T47D (cell line): Measurements from ENCODE around the gene LRWD1.
A peak's percentile ranks its signal among the peaks of the same experiment; 100 is the strongest.

Source experiments
- DNase-seq, 2 experiments: peaks; one replicate each; pipeline versions ENCODE4 v3.0.0 to v3.0.0-alpha.2; 2011 to 2012; ENCODE audit warnings: low read depth in 1 of 2, low spot score in 1 of 2
- JUND ChIP-seq: IDR thresholded peaks from 2 replicates; pipeline ENCODE4 v1.6.1; 2012; ENCODE audit warnings: low read depth
- in situ Hi-C: cut with HindIII; loops from 2 replicates; pipeline ENCODE4 v1.10.0; 2016; ENCODE audit warnings: low sequenced_read_pairs, low pct_unique_long_range_greater_than_20kb

LRWD1 gene

GRCh38 chr7:102431617-102432298 is 33.0 kb upstream of the LRWD1 start:
- DNase-seq, result peak; percentile 25 to 43
- TF ChIP-seq JUND, result no peak
- in situ Hi-C loops, result no loop called here

- in situ Hi-C loops, result no loop called here
These were observed 32.2 kb upstream of the LRWD1 start for GRCh38 chr7:102432442-102433218.

GRCh38 chr7:102433219-102434038 is 31.4 kb upstream of the LRWD1 start, which contains the start of gene ORAI2:
Gene ORAI2 (plus strand): TSS chr7:102433575. CDS start chr7:102438957, 5,382 bp downstream.
- peak; percentile 69 for DNase-seq
- in situ Hi-C loops, result no loop called here
- no peak for TF ChIP-seq JUND

More at GRCh38 chr7:102432442-102433218, 32.2 kb upstream of the LRWD1 start:
- no peak for DNase-seq
- no peak for TF ChIP-seq JUND

GRCh38 chr7:102434039-102434486 is 30.7 kb upstream of the LRWD1 start:
- no peak for DNase-seq
- no peak for TF ChIP-seq JUND
- in situ Hi-C loops, result no loop called here

GRCh38 chr7:102436118-102436517 is 28.7 kb upstream of the LRWD1 start:
- no peak for TF ChIP-seq JUND
- DNase-seq, result no peak
- in situ Hi-C loops, result no loop called here

GRCh38 chr7:102439963-102440795 is 24.6 kb upstream of the LRWD1 start:
- in situ Hi-C loops, result no loop called here
- DNase-seq, result no peak
- TF ChIP-seq JUND, result no peak

- in situ Hi-C loops, result no loop called here
- no peak for TF ChIP-seq JUND
- DNase-seq, result no peak
These were observed 19.7 kb upstream of the LRWD1 start for GRCh38 chr7:102444961-102445673.

- no peak for TF ChIP-seq JUND
- DNase-seq, result no peak
- in situ Hi-C loops, result no loop called here
These were observed 19.1 kb upstream of the LRWD1 start for GRCh38 chr7:102445674-102446071.

- TF ChIP-seq JUND, result no peak
- in situ Hi-C loops, result no loop called here
- DNase-seq, result no peak
These were observed 18.2 kb upstream of the LRWD1 start for GRCh38 chr7:102446387-102447156.

- no peak for TF ChIP-seq JUND
- in situ Hi-C loops, result no loop called here
- DNase-seq, result no peak
These were observed 17.5 kb upstream of the LRWD1 start for GRCh38 chr7:102447311-102447710.

- no peak for TF ChIP-seq JUND
- in situ Hi-C loops, result no loop called here
- DNase-seq, result no peak
These were observed 15.6 kb upstream of the LRWD1 start for GRCh38 chr7:102449136-102449535.
